Panc1 (cell line): ENCODE data around the gene P4HTM.

Source experiments
- CTCF ChIP-seq: fragments of 450-650 bp; IDR thresholded peaks from 2 replicates; pipeline ENCODE4 v1.5.1; 2017; ENCODE audit warnings: mild to moderate bottlenecking
- POLR2AphosphoS5 ChIP-seq: IDR thresholded peaks from 2 replicates; pipeline ENCODE4 v1.6.1; 2012; ENCODE audit warnings: mild to moderate bottlenecking, low read depth, low read length, moderate library complexity

- TF ChIP-seq POLR2AphosphoS5 (no peak), CTCF (no peak)
Measured at GRCh38 chr3:48962340-48962739, 27.7 kb upstream of the P4HTM start.
